Measurements from ENCODE around the gene HBB.

Gene HBB

GRCh38 chr11:5243816-5244180, 16.9 kb upstream of the HBB start:
- Histone ChIP-seq H3K79me2 (ENCODE audit: insufficient read depth, low read length) (no peaks in the 10 kb centered on the region), H2AFZ (ENCODE audit: low read depth, low read length) (no peak overlapping the region), H3K9ac (ENCODE audit: low read depth, low read length) (no peak overlapping the region), H3K36me3 (ENCODE audit: insufficient read depth, low read length) (no peaks in the 10 kb centered on the region), H3K4me1 (ENCODE audit: insufficient read depth, low read length) (no peaks in the 10 kb centered on the region), H3K27me3 (ENCODE audit: insufficient read depth, low read length, poor library complexity) (peaks cover 18% of the 10 kb centered on the region), H3K9me3 (ENCODE audit: insufficient read depth, low read length, severe bottlenecking) (no peaks in the 10 kb centered on the region), H3K27ac (ENCODE audit: low read length) (no peak overlapping the region), H4K20me1 (ENCODE audit: insufficient read depth, low read length) (no peaks in the 10 kb centered on the region), H3K4me2 (ENCODE audit: insufficient read depth, low read length) (no peak overlapping the region), H3K4me3 (ENCODE audit: low read depth in 1 of 2, low read length in 2 of 2) (no peak overlapping the region)
- ATAC-seq (ENCODE audit: insufficient read depth, low read depth): no peak
- DNase-seq: no peak
- no peak for TF ChIP-seq EZH2 (IDR thresholded peaks at IDR 0.05; ENCODE audit: borderline replicate concordance, low read depth, low read length, severe bottlenecking)
- no peak for TF ChIP-seq CTCF (IDR thresholded peaks at IDR 0.05; ENCODE audit: borderline replicate concordance, extremely low read depth, low read length, poor library complexity, severe bottlenecking)

- Histone ChIP-seq H3K36me3 (ENCODE audit: insufficient read depth, low read length) (no peaks in the 10 kb centered on the region), H2AFZ (ENCODE audit: low read depth, low read length) (no peak overlapping the region), H3K4me3 (ENCODE audit: low read depth in 1 of 2, low read length in 2 of 2) (no peak overlapping the region), H3K9me3 (ENCODE audit: insufficient read depth, low read length, severe bottlenecking) (no peaks in the 10 kb centered on the region), H3K4me2 (ENCODE audit: insufficient read depth, low read length) (no peak overlapping the region), H4K20me1 (ENCODE audit: insufficient read depth, low read length) (no peaks in the 10 kb centered on the region), H3K79me2 (ENCODE audit: insufficient read depth, low read length) (no peaks in the 10 kb centered on the region), H3K27me3 (ENCODE audit: insufficient read depth, low read length, poor library complexity) (peaks cover 18% of the 10 kb centered on the region), H3K27ac (ENCODE audit: low read length) (no peak overlapping the region), H3K9ac (ENCODE audit: low read depth, low read length) (no peak overlapping the region), H3K4me1 (ENCODE audit: insufficient read depth, low read length) (no peaks in the 10 kb centered on the region)
- TF ChIP-seq CTCF (IDR thresholded peaks at IDR 0.05; ENCODE audit: borderline replicate concordance, extremely low read depth, low read length, poor library complexity, severe bottlenecking) (no peak), EZH2 (IDR thresholded peaks at IDR 0.05; ENCODE audit: borderline replicate concordance, low read depth, low read length, severe bottlenecking) (no peak)
- ATAC-seq (ENCODE audit: insufficient read depth, low read depth): no peak
- DNase-seq: no peak
Observed at GRCh38 chr11:5242933-5243815, 16.3 kb upstream of the HBB start.

GRCh38 chr11:5242208-5242607, 15.3 kb upstream of the HBB start:
- Histone ChIP-seq H4K20me1 (ENCODE audit: insufficient read depth, low read length) (no peaks in the 10 kb centered on the region), H3K4me1 (ENCODE audit: insufficient read depth, low read length) (no peaks in the 10 kb centered on the region), H3K4me2 (ENCODE audit: insufficient read depth, low read length) (no peak overlapping the region), H3K9ac (ENCODE audit: low read depth, low read length) (no peak overlapping the region), H3K79me2 (ENCODE audit: insufficient read depth, low read length) (no peaks in the 10 kb centered on the region), H3K27ac (ENCODE audit: low read length) (no peak overlapping the region), H2AFZ (ENCODE audit: low read depth, low read length) (no peak overlapping the region), H3K9me3 (ENCODE audit: insufficient read depth, low read length, severe bottlenecking) (no peaks in the 10 kb centered on the region), H3K27me3 (ENCODE audit: insufficient read depth, low read length, poor library complexity) (peaks cover 18% of the 10 kb centered on the region), H3K4me3 (ENCODE audit: low read depth in 1 of 2, low read length in 2 of 2) (no peak overlapping the region), H3K36me3 (ENCODE audit: insufficient read depth, low read length) (no peaks in the 10 kb centered on the region)
- DNase-seq: no peak
- TF ChIP-seq CTCF (IDR thresholded peaks at IDR 0.05; ENCODE audit: borderline replicate concordance, extremely low read depth, low read length, poor library complexity, severe bottlenecking): no peak
- TF ChIP-seq EZH2 (IDR thresholded peaks at IDR 0.05; ENCODE audit: borderline replicate concordance, low read depth, low read length, severe bottlenecking): no peak
- ATAC-seq (ENCODE audit: insufficient read depth, low read depth): no peak

Data from DND-41 (cell line).